Heart left ventricle (tissue), 16 donors: ENCODE results near the gene SLC39A11. TPM values are rescaled to one million over a fixed set of nuclear protein-coding genes. Genes with fewer than 3 reads are reported as not detected.

Source experiments
- ATAC-seq, 4 donors: fragments of 200-7000 bp; cut with Tn5 transposase; one replicate each; pipeline ENCODE4 v1.9.1; 2020 to 2022; ENCODE audit warnings: moderate library complexity in 4 of 4, mild to moderate bottlenecking in 3 of 4, moderate number of reproducible peaks in 1 of 4
- DNase-seq, 5 donors: peaks; one replicate each; pipeline ENCODE4 v3.0.0-alpha.2; 2020
- H3K27ac ChIP-seq, 12 donors: fragments of 200-600 bp; sonication (generic) in 4 of 12; one replicate each; pipeline versions ENCODE4 v1.5.0 to v1.8.0; 2016 to 2022; ENCODE audit warnings: mild to moderate bottlenecking in 2 of 12
- H3K27me3 ChIP-seq, 9 donors: fragments of 200-600 bp; sonication (generic) in 2 of 9; one replicate each; pipeline versions ENCODE4 v1.5.1 to v1.8.0; 2016 to 2022; ENCODE audit warnings: mild to moderate bottlenecking in 3 of 9
- H3K36me3 ChIP-seq, 9 donors: fragments of 200-600 bp; sonication (generic) in 2 of 9; one replicate each; pipeline versions ENCODE4 v1.5.0 to v1.8.0; 2018 to 2022; ENCODE audit warnings: mild to moderate bottlenecking in 2 of 9
- H3K4me1 ChIP-seq, 12 donors: fragments of 200-600 bp; sonication (generic) in 4 of 12; one replicate each; pipeline versions ENCODE4 v1.5.0 to v1.8.0; 2016 to 2022; ENCODE audit warnings: mild to moderate bottlenecking in 3 of 12
- H3K4me3 ChIP-seq, 12 donors: fragments of 200-600 bp; sonication (generic) in 4 of 12; one replicate each; pipeline versions ENCODE4 v1.5.0 to v1.8.0; 2017 to 2022; ENCODE audit warnings: mild to moderate bottlenecking in 9 of 12, moderate library complexity in 4 of 12
- H3K9me3 ChIP-seq, 12 donors: fragments of 200-600 bp; sonication (generic) in 4 of 12; one replicate each; pipeline versions ENCODE4 v1.5.0 to v1.8.0; 2016 to 2022; ENCODE audit warnings: mild to moderate bottlenecking in 1 of 12
- CTCF ChIP-seq, 12 donors: fragments of 200-600 bp; sonication (generic) in 4 of 12; IDR thresholded peaks; one replicate each; pipeline versions ENCODE4 v1.5.0 to v1.8.0; 2018 to 2022; ENCODE audit warnings: antibody characterized with exemption in 12 of 12, mild to moderate bottlenecking in 5 of 12
- POLR2A ChIP-seq, 2 donors: fragments of 450-650 bp; IDR thresholded peaks; one replicate each; pipeline ENCODE4 v1.6.1; 2017; ENCODE audit warnings: antibody characterized with exemption in 2 of 2, mild to moderate bottlenecking in 2 of 2, moderate library complexity in 2 of 2
- WGBS, 4 donors: extraction: QIAGEN DNeasy Blood & Tissue Kit in 2 of 4; methylation state at CpG; one replicate each; pipeline versions ENCODE4 v1.1.5 to v1.1.7; 2013 to 2018; 5-methylcytosine and 5-hydroxymethylcytosine counted together
- intact Hi-C, 10 donors: fragments of 100-400 bp; cut with DNase I; formaldehyde crosslinking; loops; one replicate each; pipeline versions ENCODE4 v1.11.1 to v1.14.2; 2022
- polyA plus RNA-seq, 2 donors: library from polyadenylated mRNA; stranded (reverse); fragments of 200-250 nt; gene quantifications; one replicate each; pipeline ENCODE4 v1.2.3, GENCODE V29; 2013
- total RNA-seq, 9 donors: library from RNA; depleted of rRNA in 2 of 9; stranded (reverse); fragments of >200 nt in 2 of 9; fragmentation: NEBNext Ultra II Directional in 3 of 9; extraction: Animal tissue kit (Norgen Biotek cat#: 25700) in 3 of 9; gene quantifications; one replicate each; pipeline versions ENCODE4 v1.1.0 to v1.2.4, GENCODE V29; 2016 to 2023
- donor health status: ischemic (EF 13 %, LVEDD 7.1; RV severe dilation, severe dysfunction).
- donor health status: healthy with polysubstance abuse.
- donor health status: DM: no; HTN: yes; CAD: no.
- donor health status: DM: no; HTN: no; CAD: no.
- donor health status: ischemic (EF 25% LVEDD 6.9; RV normal size, moderate dysfunction).
- donor health status: ischemic (EF 25% LVEDD 5.7; RV mildly dilated, moderate dysfunction).
- donor health status: healthy.
- donor health status: DM: yes; HTN: yes; CAD: no.
- donor health status: ischemic (EF 35%, LVEDD 5.7; RV mildly dilated, moderate dysfunction).
- donor health status: nonischemic (EF 11% LVEDD 7.7; RV severe dilation, severe dysfunction).
- donor health status: DM: yes; HTN: yes; CAD: no.
- donor health status: PGD.
- donor health status: ischemic (EF 29% LVEDD 5.4; RV normal size, mild dysfunction).
- donor health status: nonischemic (EF 23%, LVEDD 6.1; RV moderate dilation, normal function).

The SLC39A11 gene
- total and polyA plus RNA-seq, 11 donors = 2.5 to 23.3 (median 8.4) TPM

GRCh38 chr17:73123606-73124320 lies 31.3 kb upstream of the SLC39A11 start:
- 68 to 76% (median 72%) methylated on average over 7 of the region's 7 CpGs for WGBS, 4 donors
- no peaks in the 10 kb centered on the region for H3K4me1 ChIP-seq
- H3K27me3 ChIP-seq = no peaks in the 10 kb centered on the region
- no peak overlapping the region for H3K27ac ChIP-seq
- DNase-seq (no peak), ATAC-seq (no peak)
- H3K9me3 ChIP-seq = no peaks in the 10 kb centered on the region
- no peaks in the 10 kb centered on the region for H3K36me3 ChIP-seq
- H3K4me3 ChIP-seq = no peak overlapping the region
- TF ChIP-seq CTCF (IDR thresholded peaks at IDR 0.05) (no peak), POLR2A (IDR thresholded peaks at IDR 0.05) (no peak)
- intact Hi-C loops = no loop called here

GRCh38 chr17:73122953-73123605 lies 30.6 kb upstream of the SLC39A11 start:
- Histone ChIP-seq H3K27me3 (no peaks in the 10 kb centered on the region), H3K36me3 (no peaks in the 10 kb centered on the region), H3K4me3 (no peak overlapping the region), H3K9me3 (no peaks in the 10 kb centered on the region), H3K27ac (no peak overlapping the region), H3K4me1 (no peaks in the 10 kb centered on the region)
- DNase-seq = no peak
- intact Hi-C loops = no loop called here
- no peak for ATAC-seq
- TF ChIP-seq POLR2A (IDR thresholded peaks at IDR 0.05) = no peak
- TF ChIP-seq CTCF (IDR thresholded peaks at IDR 0.05) = no peak
- 84 to 96% (median 87%) methylated on average over 4 of the region's 4 CpGs for WGBS, 4 donors

DNA sequence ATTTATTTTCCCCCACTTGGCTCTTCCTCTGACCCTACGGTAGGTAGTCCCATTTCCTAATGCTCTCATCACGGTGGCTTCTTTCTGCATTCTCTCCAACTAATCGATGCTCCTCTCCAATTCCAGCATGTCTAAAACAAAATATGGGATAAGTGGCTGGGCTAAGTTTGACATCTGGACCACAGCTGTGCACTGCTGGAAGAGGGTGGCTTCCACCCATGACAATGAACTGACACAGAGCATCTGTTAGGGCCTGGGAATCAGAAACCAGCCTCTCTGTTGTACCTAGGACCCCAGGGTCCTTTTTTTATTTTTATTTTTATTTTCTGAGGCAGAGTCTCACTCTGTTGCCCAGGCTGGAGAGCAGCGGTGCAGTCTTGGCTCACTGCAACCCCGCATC lies 29.0 kb upstream of the SLC39A11 start:
- DNase-seq = peak in 2 of 5 donors; percentile 32 to 40
- H3K9me3 ChIP-seq = no peaks in the 10 kb centered on the region
- intact Hi-C loops = no loop called here
- no peaks in the 10 kb centered on the region for H3K4me1 ChIP-seq
- H3K4me3 ChIP-seq = no peak overlapping the region
- ATAC-seq = peak in 2 of 4 donors; percentile 60 to 70
- H3K27me3 ChIP-seq = no peaks in the 10 kb centered on the region
- WGBS, 4 donors = 83 to 86% (median 84%) methylated on average over 5 of the region's 5 CpGs
- no peak overlapping the region for H3K27ac ChIP-seq
- H3K36me3 ChIP-seq = no peaks in the 10 kb centered on the region
- TF ChIP-seq CTCF (IDR thresholded peaks at IDR 0.05) (no peak), POLR2A (IDR thresholded peaks at IDR 0.05) (no peak)

DNA sequence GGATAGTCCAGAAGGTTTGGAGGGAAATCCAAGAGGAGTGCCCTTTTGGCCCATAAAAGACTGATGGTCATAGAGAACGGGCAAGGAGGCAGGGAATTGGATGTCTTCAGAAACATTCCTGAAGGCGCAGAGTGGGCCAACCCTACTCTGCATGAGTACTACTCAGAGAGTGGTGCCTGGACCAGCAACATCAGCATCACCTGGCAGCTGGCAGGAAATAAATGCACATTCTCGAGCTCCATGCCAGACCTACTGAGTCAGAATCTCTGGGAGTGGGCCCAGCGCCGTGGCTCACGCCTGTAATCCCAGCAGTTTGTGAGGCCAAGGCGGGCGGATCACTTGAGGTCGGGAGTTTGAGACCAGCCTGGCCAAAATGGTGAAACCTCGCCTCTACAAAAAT lies 27.1 kb upstream of the SLC39A11 start:
- Histone ChIP-seq H3K9me3 (no peaks in the 10 kb centered on the region), H3K4me1 (no peaks in the 10 kb centered on the region), H3K4me3 (no peak overlapping the region), H3K27ac (no peak overlapping the region), H3K36me3 (no peaks in the 10 kb centered on the region), H3K27me3 (no peaks in the 10 kb centered on the region)
- 72 to 90% (median 85%) methylated on average over 10 of the region's 10 CpGs for WGBS, 4 donors
- intact Hi-C loops = no loop called here
- ATAC-seq = no peak
- no peak for DNase-seq
- TF ChIP-seq POLR2A (IDR thresholded peaks at IDR 0.05) = no peak
- TF ChIP-seq CTCF (IDR thresholded peaks at IDR 0.05) = no peak
